Amniotic epithelial cell (primary cell): ENCODE results near the gene TMEM117.

ENCODE experiments used
- DNase-seq: peaks from one replicate; pipeline ENCODE4 v3.0.0-alpha.2; 2010; ENCODE audit warnings: low read depth

Gene TMEM117

GRCh38 chr12:43835656-43836474, at the start of gene TMEM117:
Gene TMEM117, plus strand, starts transcription at chr12:43836081.
- DNase-seq, result peak; percentile 29

- no peak for DNase-seq
Measured at GRCh38 chr12:43786899-43787693, 48.8 kb upstream of the TMEM117 start.

- DNase-seq, result no peak
Measured at GRCh38 chr12:43789941-43790340, 45.9 kb upstream of the TMEM117 start.

GRCh38 chr12:43795716-43796280, 40.1 kb upstream of the TMEM117 start:
- no peak for DNase-seq

GRCh38 chr12:43797561-43798217, 38.2 kb upstream of the TMEM117 start:
- no peak for DNase-seq

- no peak for DNase-seq
Measured at GRCh38 chr12:43805149-43805859, 30.6 kb upstream of the TMEM117 start.

- DNase-seq, result peak; percentile 64
Measured at GRCh38 chr12:43805860-43806736, 29.8 kb upstream of the TMEM117 start, which contains the start of gene TWF1. Gene TWF1, minus strand, starts transcription at chr12:43806317. Its CDS starts 72 bp downstream, at chr12:43806245.

- no peak for DNase-seq
Measured at GRCh38 chr12:43806737-43807072, 29.2 kb upstream of the TMEM117 start.

- no peak for DNase-seq
Measured at GRCh38 chr12:43807386-43807785, 28.5 kb upstream of the TMEM117 start.

GRCh38 chr12:43812057-43812456, 23.8 kb upstream of the TMEM117 start:
- no peak for DNase-seq

- peak; percentile 18 for DNase-seq
Measured at GRCh38 chr12:43812926-43813325, 23.0 kb upstream of the TMEM117 start.

GRCh38 chr12:43815416-43815815, 20.5 kb upstream of the TMEM117 start:
- DNase-seq, result no peak

- peak; percentile 5 for DNase-seq
Measured at GRCh38 chr12:43816168-43816567, 19.7 kb upstream of the TMEM117 start.

- DNase-seq, result no peak
Measured at GRCh38 chr12:43824207-43824775, 11.6 kb upstream of the TMEM117 start.

GRCh38 chr12:43826681-43827080, 9.2 kb upstream of the TMEM117 start:
- DNase-seq, result peak; percentile 6

GRCh38 chr12:43827093-43827492, 8.8 kb upstream of the TMEM117 start:
- peak; percentile 3 for DNase-seq

GRCh38 chr12:43832463-43833168, 3.3 kb upstream of the TMEM117 start:
- DNase-seq, result no peak

- peak; percentile 8 for DNase-seq
Measured at GRCh38 chr12:43835264-43835655, 621 bp upstream of the TMEM117 start.

- peak; percentile 43 for DNase-seq
Measured at GRCh38 chr12:43836475-43836989, 651 bp downstream of the TMEM117 start.
